ENCODE results near the gene MMADHC.

DNA sequence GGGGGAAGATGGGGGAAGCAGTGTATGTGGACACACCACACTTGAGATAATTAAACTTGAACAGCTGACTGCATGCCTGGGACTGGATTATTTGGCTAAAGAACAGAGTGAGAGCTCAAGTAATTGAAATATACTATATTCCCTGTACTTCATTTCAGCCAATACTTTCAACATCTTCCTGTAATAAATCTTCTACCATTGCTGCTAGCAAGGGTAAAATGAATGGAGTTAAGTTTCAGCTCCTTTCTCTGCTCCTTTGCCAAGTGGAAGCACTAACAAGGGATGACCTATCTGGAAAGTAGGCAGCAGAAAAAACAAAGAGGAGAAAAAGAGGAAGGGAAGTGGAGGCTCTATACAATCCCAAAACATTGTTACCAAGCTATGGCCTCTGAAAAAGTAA is 50.9 kb downstream of the MMADHC start:
- TF ChIP-seq YY1 (IDR thresholded peaks at IDR 0.05; ENCODE audit: insufficient read depth, insufficient read length) (no peak), SUZ12 (IDR thresholded peaks at IDR 0.05; ENCODE audit: extremely low read depth, insufficient read depth, insufficient read length) (no peak), ZNF274 (IDR thresholded peaks at IDR 0.05; ENCODE audit: low read depth, low read length) (no peak)
